OCI-LY7 (cell line): Measurements from ENCODE around the gene TRMT61A. TPM values are rescaled to one million over a fixed set of nuclear protein-coding genes. Genes with fewer than 3 reads are reported as not detected.

Source experiments
- BruUV-seq: library from RNA; stranded (reverse); fragments of 400-500 nt; replicated peaks from 2 replicates; lab custom pipeline; 2021; lab: Mats Ljungman, UMichigan
- CTCF ChIA-PET: fragments of 300-600 bp; sonication (Branson Sonifier 250); formaldehyde crosslinking; loops from one replicate; lab custom pipeline; 2022; ENCODE audit warnings: antibody characterized with exemption; ENCODE audit not compliant: unreplicated experiment; lab: Charles Lee
- POLR2A ChIA-PET: fragments of 300-600 bp; sonication (Branson Sonifier 250); formaldehyde crosslinking; loops from one replicate; lab custom pipeline; 2022; ENCODE audit warnings: antibody characterized with exemption; lab: Charles Lee
- DNase-seq: peaks from one replicate; pipeline ENCODE4 v3.0.0-alpha.2; 2015; ENCODE audit warnings: low spot score
- H2AFZ ChIP-seq: fragments of 200-600 bp; sonication (generic), shearing (Covaris generic); 2 replicates; pipeline ENCODE4 v1.6.1; 2014; ENCODE audit warnings: mild to moderate bottlenecking, antibody characterized with exemption, low read length, moderate library complexity
- H3K27ac ChIP-seq: fragments of 200-600 bp; sonication (generic); 2 replicates; pipeline ENCODE4 v1.5.1; 2014; ENCODE audit warnings: mixed run types, low read depth, mild to moderate bottlenecking, moderate library complexity, low read length, inconsistent platforms; ENCODE audit not compliant: poor library complexity, severe bottlenecking
- H3K36me3 ChIP-seq: fragments of 200-600 bp; sonication (generic); 2 replicates; pipeline ENCODE4 v1.6.1; 2014; ENCODE audit warnings: mild to moderate bottlenecking, antibody characterized with exemption, low read length, moderate library complexity, mixed read lengths; ENCODE audit not compliant: insufficient read depth
- H3K4me1 ChIP-seq: fragments of 200-600 bp; sonication (generic); 2 replicates; pipeline ENCODE4 v1.5.1; 2014; ENCODE audit warnings: mild to moderate bottlenecking, low read length; ENCODE audit not compliant: insufficient read depth, poor library complexity, severe bottlenecking
- H3K4me2 ChIP-seq: fragments of 200-600 bp; sonication (generic); 2 replicates; pipeline ENCODE4 v1.6.1; 2014; ENCODE audit warnings: mild to moderate bottlenecking, low read length
- H3K4me3 ChIP-seq: fragments of 200-600 bp; sonication (generic); 2 replicates; pipeline ENCODE4 v1.5.1; 2014; ENCODE audit warnings: mild to moderate bottlenecking, low read depth, low read length; ENCODE audit not compliant: poor library complexity, severe bottlenecking
- H3K79me2 ChIP-seq: fragments of 200-600 bp; sonication (generic); 2 replicates; pipeline ENCODE4 v1.6.1; 2016; ENCODE audit warnings: low read depth, mild to moderate bottlenecking, low read length, moderate library complexity, mixed read lengths; ENCODE audit not compliant: insufficient read depth
- H3K9me2 ChIP-seq: fragments of 200-600 bp; sonication (generic); 2 replicates; pipeline ENCODE4 v1.6.1; 2016; ENCODE audit warnings: mild to moderate bottlenecking, low read length, mixed read lengths; ENCODE audit not compliant: insufficient read depth
- H3K9me3 ChIP-seq: fragments of 200-600 bp; sonication (generic); 2 replicates; pipeline ENCODE4 v1.6.1; 2014; ENCODE audit warnings: mild to moderate bottlenecking, mixed run types, low read length, mixed read lengths
- H4K20me1 ChIP-seq: fragments of 200-600 bp; sonication (generic); 2 replicates; pipeline ENCODE4 v1.6.1; 2014; ENCODE audit warnings: mild to moderate bottlenecking, antibody characterized with exemption, low read length, moderate library complexity, mixed read lengths; ENCODE audit not compliant: insufficient read depth
- CTCF ChIP-seq: fragments of 200-600 bp; sonication (generic); conservative IDR thresholded peaks from 2 replicates; pipeline ENCODE4 v1.5.1; 2014; ENCODE audit warnings: mild to moderate bottlenecking, antibody characterized with exemption, low read length, moderate library complexity, mixed read lengths
- EZH2phosphoT487 ChIP-seq: fragments of 200-600 bp; sonication (generic); IDR thresholded peaks from 2 replicates; pipeline ENCODE4 v1.6.1; 2018; ENCODE audit warnings: low read depth, borderline replicate concordance, mild to moderate bottlenecking, mixed run types, antibody characterized with exemption, low read length, moderate library complexity, mixed read lengths
- intact Hi-C: fragments of 100-400 bp; cut with micrococcal nuclease; formaldehyde crosslinking; loops from one replicate; pipeline ENCODE4 v1.10.0; 2022; ENCODE audit not compliant: unreplicated experiment
- total RNA-seq, 2 experiments: library from RNA; depleted of rRNA in 1 of 2; stranded (reverse); fragments of >200 nt in 1 of 2; shearing (Covaris generic) in 1 of 2; gene quantifications; 2 replicates each; pipeline ENCODE4 v1.2.3, GENCODE V29; 2014 to 2022

The TRMT61A gene
- total RNA-seq, 2 experiments from 2014 or later, result 13.1 to 17.1 TPM

GRCh38 chr14:103518422-103519042, 10.5 kb upstream of the TRMT61A start:
- Histone ChIP-seq H3K9me2 (no peaks in the 10 kb centered on the region), H2AFZ (no peak overlapping the region), H3K79me2 (no peaks in the 10 kb centered on the region), H3K36me3 (no peaks in the 10 kb centered on the region), H3K4me3 (no peak overlapping the region), H3K9me3 (no peaks in the 10 kb centered on the region), H3K4me1 (peaks cover 17% of the 10 kb centered on the region), H3K27ac (no peak overlapping the region), H3K4me2 (no peak overlapping the region), H4K20me1 (no peaks in the 10 kb centered on the region; the same call in 1 of the 2 replicates)
- TF ChIP-seq EZH2phosphoT487 (no peak), CTCF (peak; percentile 90)
- DNase-seq, result peak; percentile 66
- ChIA-PET POLR2A (no interaction called here), CTCF (interaction anchor here (0.6 to 1.1 kb wide), 2 partner anchors 10 to 50 kb away, joined by 3 to 5 read pairs; partner anchors contain the start of gene TRMT61A)
- intact Hi-C loops, result loop anchor here (1.0 to 5.0 kb wide), 2 partner anchors 28 to 44 kb away; partner anchors contain the start of genes BAG5 and COA8
- no TSS peak for BruUV-seq

GRCh38 chr14:103519043-103519836, 9.8 kb upstream of the TRMT61A start:
- H3K9me3 ChIP-seq, result no peaks in the 10 kb centered on the region
- no peaks in the 10 kb centered on the region for H3K79me2 ChIP-seq
- H3K36me3 ChIP-seq, result no peaks in the 10 kb centered on the region
- H4K20me1 ChIP-seq, result no peaks in the 10 kb centered on the region; the same call in 1 of the 2 replicates
- no peak overlapping the region for H2AFZ ChIP-seq
- DNase-seq, result no peak
- no peak overlapping the region for H3K27ac ChIP-seq
- no TSS peak for BruUV-seq
- TF ChIP-seq CTCF (no peak), EZH2phosphoT487 (no peak)
- POLR2A ChIA-PET, result no interaction called here
- intact Hi-C loops, result loop anchor here (5.0 kb wide), 1 partner anchor 43 kb away; the partner anchor contains the start of genes BAG5 and COA8
- no peak overlapping the region for H3K4me2 ChIP-seq
- no peak overlapping the region for H3K4me3 ChIP-seq
- H3K4me1 ChIP-seq, result peaks cover 17% of the 10 kb centered on the region
- CTCF ChIA-PET, result interaction anchor here (0.6 kb wide), 1 partner anchor 30 kb away, joined by 3 read pairs; no protein-coding TSS in a partner anchor
- H3K9me2 ChIP-seq, result no peaks in the 10 kb centered on the region
